Heart left ventricle (tissue), 13 donors: ENCODE measurements around the gene BCKDHA.

Experiments
- POLR2A ChIP-seq, 2 donors: fragments of 450-650 bp; IDR thresholded peaks; one replicate each; pipeline ENCODE4 v1.6.1; 2017; ENCODE audit warnings: antibody characterized with exemption in 2 of 2, mild to moderate bottlenecking in 2 of 2, moderate library complexity in 2 of 2
- TF ChIP-seq, protein P1 (sequence below), 12 donors: fragments of 200-600 bp; sonication (generic) in 4 of 12; IDR thresholded peaks; one replicate each; pipeline versions ENCODE4 v1.5.0 to v1.8.0; 2018 to 2022; ENCODE audit warnings: antibody characterized with exemption in 12 of 12, mild to moderate bottlenecking in 5 of 12
- donor health status: ischemic (EF 13 %, LVEDD 7.1; RV severe dilation, severe dysfunction).
- donor health status: DM: no; HTN: yes; CAD: no.
- donor health status: DM: no; HTN: no; CAD: no.
- donor health status: ischemic (EF 25% LVEDD 6.9; RV normal size, moderate dysfunction).
- donor health status: ischemic (EF 25% LVEDD 5.7; RV mildly dilated, moderate dysfunction).
- donor health status: ischemic (EF 35%, LVEDD 5.7; RV mildly dilated, moderate dysfunction).
- donor health status: nonischemic (EF 11% LVEDD 7.7; RV severe dilation, severe dysfunction).
- donor health status: DM: yes; HTN: yes; CAD: no.
- donor health status: PGD.
- donor health status: ischemic (EF 29% LVEDD 5.4; RV normal size, mild dysfunction).
- donor health status: nonischemic (EF 23%, LVEDD 6.1; RV moderate dilation, normal function).

DNA sequence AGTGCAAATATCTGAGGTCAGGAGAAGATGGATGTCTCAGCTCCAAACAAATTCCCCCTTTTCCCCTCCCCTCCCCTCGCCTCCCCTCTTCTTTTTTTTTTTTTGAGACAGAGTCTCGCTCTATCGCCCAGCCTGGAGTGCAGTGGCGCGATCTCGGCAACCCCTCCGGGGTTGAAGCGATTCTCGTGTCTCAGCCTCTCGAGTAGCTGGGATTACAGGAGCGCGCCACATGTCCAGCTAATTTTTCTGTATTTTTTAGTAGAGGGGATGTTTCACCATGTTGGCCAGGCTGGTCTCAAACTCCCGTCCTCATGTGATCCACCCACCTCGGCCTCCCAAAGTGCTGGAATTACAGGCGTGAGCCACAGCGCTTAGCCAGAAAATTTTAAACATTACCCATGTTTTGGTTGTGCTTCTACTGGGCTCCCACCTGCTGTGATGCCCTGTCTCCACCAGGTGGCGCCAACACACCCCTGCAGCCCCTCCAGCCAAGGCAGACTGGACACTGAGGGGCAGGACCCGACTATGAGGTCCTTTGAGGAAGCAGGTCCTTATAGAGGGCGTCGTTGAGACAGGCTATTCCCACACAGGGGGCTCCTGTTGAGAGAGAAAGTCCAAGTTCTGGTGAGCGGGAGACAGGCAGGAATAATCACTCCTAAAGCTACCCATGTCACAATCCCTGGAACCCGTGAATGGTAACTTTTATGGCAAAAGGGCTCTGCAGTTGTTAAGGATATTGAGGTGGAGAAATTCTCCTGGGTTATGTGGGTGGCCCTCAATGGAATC lies 51.7 kb downstream of the BCKDHA start:
- TF ChIP-seq POLR2A (IDR thresholded peaks at IDR 0.05) = no peak
- TF ChIP-seq, protein P1, sequence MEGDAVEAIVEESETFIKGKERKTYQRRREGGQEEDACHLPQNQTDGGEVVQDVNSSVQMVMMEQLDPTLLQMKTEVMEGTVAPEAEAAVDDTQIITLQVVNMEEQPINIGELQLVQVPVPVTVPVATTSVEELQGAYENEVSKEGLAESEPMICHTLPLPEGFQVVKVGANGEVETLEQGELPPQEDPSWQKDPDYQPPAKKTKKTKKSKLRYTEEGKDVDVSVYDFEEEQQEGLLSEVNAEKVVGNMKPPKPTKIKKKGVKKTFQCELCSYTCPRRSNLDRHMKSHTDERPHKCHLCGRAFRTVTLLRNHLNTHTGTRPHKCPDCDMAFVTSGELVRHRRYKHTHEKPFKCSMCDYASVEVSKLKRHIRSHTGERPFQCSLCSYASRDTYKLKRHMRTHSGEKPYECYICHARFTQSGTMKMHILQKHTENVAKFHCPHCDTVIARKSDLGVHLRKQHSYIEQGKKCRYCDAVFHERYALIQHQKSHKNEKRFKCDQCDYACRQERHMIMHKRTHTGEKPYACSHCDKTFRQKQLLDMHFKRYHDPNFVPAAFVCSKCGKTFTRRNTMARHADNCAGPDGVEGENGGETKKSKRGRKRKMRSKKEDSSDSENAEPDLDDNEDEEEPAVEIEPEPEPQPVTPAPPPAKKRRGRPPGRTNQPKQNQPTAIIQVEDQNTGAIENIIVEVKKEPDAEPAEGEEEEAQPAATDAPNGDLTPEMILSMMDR (IDR thresholded peaks at IDR 0.05) = peak; percentile 96 to 100 (median 98)
